Testis (tissue), 3 donors: ENCODE results near the gene SMURF2. TPM values are rescaled to one million over a fixed set of nuclear protein-coding genes. Genes with fewer than 3 reads are reported as not detected.

ENCODE experiments used
- DNase-seq: peaks from one replicate; pipeline ENCODE4 v3.0.0-alpha.2; 2019
- H3K27ac ChIP-seq, 2 donors: fragments of 200-600 bp; sonication (generic); one replicate each; pipeline ENCODE4 v1.5.1; 2019
- H3K27me3 ChIP-seq: fragments of 200-600 bp; sonication (generic); one replicate; pipeline ENCODE4 v1.5.1; 2019
- H3K36me3 ChIP-seq: fragments of 200-600 bp; sonication (generic); one replicate; pipeline ENCODE4 v1.5.1; 2017; ENCODE audit warnings: low read depth; ENCODE audit errors: missing control alignments
- H3K4me1 ChIP-seq: fragments of 200-600 bp; sonication (generic); one replicate; pipeline ENCODE4 v1.5.1; 2019
- H3K4me3 ChIP-seq, 2 donors: fragments of 200-600 bp; sonication (generic); one replicate each; pipeline ENCODE4 v1.5.1; 2017 to 2019
- H3K9me3 ChIP-seq: fragments of 200-600 bp; sonication (generic); one replicate; pipeline ENCODE4 v1.5.1; 2017
- POLR2A ChIP-seq: fragments of 450-650 bp; IDR thresholded peaks from one replicate; pipeline ENCODE4 v1.6.1; 2017; ENCODE audit warnings: antibody characterized with exemption, mild to moderate bottlenecking, moderate library complexity
- WGBS, 2 donors: methylation state at CpG; one replicate each; pipeline ENCODE4 v1.1.5; 2018; 5-methylcytosine and 5-hydroxymethylcytosine counted together
- intact Hi-C: fragments of 100-400 bp; cut with DNase I; formaldehyde crosslinking; loops from one replicate; pipeline ENCODE4 v1.15.1; 2023; ENCODE audit warnings: low total_unique reads
- polyA plus RNA-seq: library from polyadenylated mRNA; stranded (reverse); fragments of 350-450 nt; fragmentation: Illumina TruSeq; extraction: RNeasy Lipid Tissue Mini Kit (QIAGEN cat#74804); gene quantifications from one replicate; pipeline ENCODE4 v1.2.3, GENCODE V29; 2014; ENCODE audit warnings: low read depth, low replicate concordance; ENCODE audit not compliant: insufficient read depth
- total RNA-seq, 2 donors: library from RNA; depleted of rRNA; stranded (reverse); fragments of >200 nt; gene quantifications; one replicate each; pipeline ENCODE4 v1.2.3, GENCODE V29; 2016
- TF ChIP-seq, protein P1 (sequence below), 3 experiments: fragments of 450-650 bp in 2 of 3; fragments of 200-600 bp in 1 of 3; sonication (generic) in 1 of 3; IDR thresholded peaks; one replicate each; pipeline ENCODE4 v1.5.1; 2016 to 2019; ENCODE audit warnings: antibody characterized with exemption in 3 of 3, mild to moderate bottlenecking in 2 of 3, moderate library complexity in 1 of 3

SMURF2 gene
- total and polyA plus RNA-seq, 3 donors from 2014 or later: 28.9 to 50.0 (median 32.2) TPM

DNA sequence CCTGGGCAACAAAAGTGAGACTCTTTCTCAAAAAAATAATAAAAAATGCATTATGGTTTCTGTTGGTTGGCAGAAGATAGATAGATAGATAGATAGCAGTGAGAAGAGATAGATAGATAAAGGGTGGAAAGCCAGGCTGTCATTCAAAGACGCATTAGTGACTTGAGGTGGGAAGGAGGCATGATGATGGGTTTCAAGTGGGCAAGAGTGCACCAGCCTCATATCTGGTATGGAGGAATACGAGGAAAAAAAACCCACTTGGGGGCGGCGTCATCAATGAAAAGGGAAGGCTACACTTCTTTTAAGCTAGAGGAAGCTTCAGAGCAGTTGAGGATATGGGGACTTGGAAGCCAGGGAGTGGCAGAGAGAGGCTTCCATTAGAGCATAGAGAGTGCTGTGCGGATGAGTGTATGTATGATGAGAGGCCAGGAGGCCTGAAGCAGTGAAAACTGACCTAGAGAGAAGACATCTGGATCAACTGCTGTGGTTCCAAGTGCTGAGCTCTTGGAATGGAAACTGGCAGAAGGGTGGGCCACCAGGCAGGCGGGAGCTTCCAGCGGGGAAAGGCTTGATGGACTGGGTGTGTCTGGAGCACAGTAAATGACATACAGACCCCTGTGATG is 123.5 kb downstream of the SMURF2 start:
- no peak for DNase-seq
- Histone ChIP-seq H3K4me1 (peaks cover under 1% of the 10 kb centered on the region), H3K36me3 (no peaks in the 10 kb centered on the region), H3K4me3 (no peak overlapping the region), H3K27me3 (no peaks in the 10 kb centered on the region), H3K9me3 (no peaks in the 10 kb centered on the region), H3K27ac (no peak overlapping the region)
- WGBS, 2 donors: 86 to 88% methylated on average over 7 of the region's 7 CpGs
- TF ChIP-seq, protein P1, sequence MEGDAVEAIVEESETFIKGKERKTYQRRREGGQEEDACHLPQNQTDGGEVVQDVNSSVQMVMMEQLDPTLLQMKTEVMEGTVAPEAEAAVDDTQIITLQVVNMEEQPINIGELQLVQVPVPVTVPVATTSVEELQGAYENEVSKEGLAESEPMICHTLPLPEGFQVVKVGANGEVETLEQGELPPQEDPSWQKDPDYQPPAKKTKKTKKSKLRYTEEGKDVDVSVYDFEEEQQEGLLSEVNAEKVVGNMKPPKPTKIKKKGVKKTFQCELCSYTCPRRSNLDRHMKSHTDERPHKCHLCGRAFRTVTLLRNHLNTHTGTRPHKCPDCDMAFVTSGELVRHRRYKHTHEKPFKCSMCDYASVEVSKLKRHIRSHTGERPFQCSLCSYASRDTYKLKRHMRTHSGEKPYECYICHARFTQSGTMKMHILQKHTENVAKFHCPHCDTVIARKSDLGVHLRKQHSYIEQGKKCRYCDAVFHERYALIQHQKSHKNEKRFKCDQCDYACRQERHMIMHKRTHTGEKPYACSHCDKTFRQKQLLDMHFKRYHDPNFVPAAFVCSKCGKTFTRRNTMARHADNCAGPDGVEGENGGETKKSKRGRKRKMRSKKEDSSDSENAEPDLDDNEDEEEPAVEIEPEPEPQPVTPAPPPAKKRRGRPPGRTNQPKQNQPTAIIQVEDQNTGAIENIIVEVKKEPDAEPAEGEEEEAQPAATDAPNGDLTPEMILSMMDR (IDR thresholded peaks at IDR 0.05): no peak
- no peak for TF ChIP-seq POLR2A
- intact Hi-C loops: no loop called here

DNA sequence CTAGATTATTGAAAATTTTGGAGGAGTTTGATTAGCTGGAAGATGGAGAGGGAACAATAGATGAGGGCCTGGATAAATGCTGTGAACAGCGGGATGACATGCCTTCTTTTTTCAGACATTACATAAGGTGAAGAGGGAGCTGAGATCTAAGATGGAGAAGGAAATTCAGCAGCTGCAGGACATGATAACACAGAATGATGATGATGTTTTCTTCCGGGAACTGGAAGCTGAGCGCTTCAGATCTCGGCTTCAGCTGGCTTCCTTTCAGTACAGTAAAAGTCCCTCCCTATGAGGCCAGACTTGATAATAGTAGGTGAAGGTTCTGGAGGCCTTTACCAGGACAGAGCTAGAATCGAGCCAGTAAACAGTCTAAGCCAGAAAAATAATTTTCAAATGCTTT is 124.6 kb downstream of the SMURF2 start:
- TF ChIP-seq, protein P1 (IDR thresholded peaks at IDR 0.05): no peak
- TF ChIP-seq POLR2A: no peak
- WGBS, 2 donors: 57 to 58% methylated on average over 5 of the region's 5 CpGs
- H3K4me1 ChIP-seq: peaks cover 8% of the 10 kb centered on the region
- no peak overlapping the region for H3K4me3 ChIP-seq
- DNase-seq: no peak
- no peak overlapping the region for H3K27ac ChIP-seq
- intact Hi-C loops: no loop called here
- no peaks in the 10 kb centered on the region for H3K9me3 ChIP-seq
- no peaks in the 10 kb centered on the region for H3K36me3 ChIP-seq
- H3K27me3 ChIP-seq: no peaks in the 10 kb centered on the region

DNA sequence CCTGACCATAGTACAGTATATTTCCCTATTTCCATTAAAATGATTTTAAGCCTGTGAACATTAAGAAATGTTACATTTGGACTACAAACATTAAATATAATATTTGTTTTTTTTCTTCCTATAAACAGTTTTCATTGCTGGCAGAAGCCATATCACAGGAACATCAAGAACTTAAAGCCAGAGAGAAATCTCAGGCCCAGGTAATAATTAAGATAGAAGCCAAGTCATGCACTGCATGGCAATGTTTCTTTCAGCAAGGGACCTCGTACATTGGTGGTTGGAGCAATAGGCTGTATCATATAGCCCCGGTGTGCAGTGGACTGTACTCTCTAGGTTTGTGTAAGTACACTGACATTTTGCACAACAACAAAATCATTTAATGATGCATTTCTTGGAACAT is 125.2 kb downstream of the SMURF2 start:
- Histone ChIP-seq H3K27ac (no peak overlapping the region), H3K27me3 (no peaks in the 10 kb centered on the region), H3K4me3 (no peak overlapping the region), H3K4me1 (peaks cover 13% of the 10 kb centered on the region), H3K36me3 (no peaks in the 10 kb centered on the region), H3K9me3 (no peaks in the 10 kb centered on the region)
- WGBS, 2 donors: 84 to 85% methylated on average over 2 of the region's 2 CpGs
- no peak for DNase-seq
- TF ChIP-seq, protein P1 (IDR thresholded peaks at IDR 0.05): no peak
- no peak for TF ChIP-seq POLR2A
- intact Hi-C loops: no loop called here

DNA sequence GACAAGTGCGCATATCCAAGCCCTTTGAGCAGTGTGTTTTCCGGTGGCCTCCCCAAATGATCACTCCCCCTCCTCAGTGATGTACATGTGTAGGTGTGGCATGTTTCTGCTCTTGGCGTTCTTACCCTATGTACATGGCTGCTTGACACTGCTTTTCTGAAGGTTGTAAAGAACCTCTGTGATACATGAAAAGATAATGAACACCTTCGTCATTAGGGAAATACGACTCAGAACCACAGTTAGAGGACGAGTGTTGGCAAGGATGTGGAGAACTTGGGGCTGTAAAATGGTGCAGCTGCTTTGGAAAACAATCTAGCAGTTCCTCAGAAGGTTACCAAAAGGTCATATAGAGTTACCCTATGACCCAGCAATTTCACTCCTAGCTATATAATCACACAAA is 126.8 kb downstream of the SMURF2 start:
- Histone ChIP-seq H3K4me1 (peaks cover 23% of the 10 kb centered on the region), H3K27ac (no peak overlapping the region), H3K9me3 (no peaks in the 10 kb centered on the region), H3K27me3 (no peaks in the 10 kb centered on the region), H3K36me3 (no peaks in the 10 kb centered on the region), H3K4me3 (no peak overlapping the region)
- 63 to 71% methylated on average over 6 of the region's 6 CpGs for WGBS, 2 donors
- DNase-seq: no peak
- intact Hi-C loops: no loop called here
- TF ChIP-seq, protein P1 (IDR thresholded peaks at IDR 0.05): no peak
- no peak for TF ChIP-seq POLR2A

DNA sequence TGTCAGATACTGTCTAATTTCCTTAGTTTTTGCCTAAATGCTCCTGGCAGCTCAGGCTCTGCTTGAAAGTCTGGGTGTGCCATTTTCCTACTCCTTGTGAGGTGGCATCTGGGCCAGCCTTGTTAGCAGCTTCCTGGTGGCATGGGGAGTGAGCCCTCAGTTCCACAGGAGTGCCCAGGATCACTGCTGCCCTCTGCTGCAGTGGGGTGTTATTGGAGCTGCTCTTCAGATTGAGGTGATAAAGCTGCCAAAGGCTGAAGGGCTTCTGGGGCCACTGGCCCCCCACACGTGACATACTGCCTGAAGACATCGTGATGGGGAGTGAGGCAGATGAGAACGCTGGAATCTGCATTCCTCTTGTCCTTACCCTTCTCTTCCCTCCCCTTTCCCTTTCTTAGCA is 127.9 kb downstream of the SMURF2 start:
- H3K4me3 ChIP-seq: no peak overlapping the region
- H3K4me1 ChIP-seq: peaks cover 23% of the 10 kb centered on the region
- peak overlapping the region; percentile 28 to 34 for H3K27ac ChIP-seq
- no peaks in the 10 kb centered on the region for H3K27me3 ChIP-seq
- TF ChIP-seq, protein P1 (IDR thresholded peaks at IDR 0.05): no peak
- no peak for TF ChIP-seq POLR2A
- H3K36me3 ChIP-seq: no peaks in the 10 kb centered on the region
- 73 to 75% methylated on average over 3 of the region's 3 CpGs for WGBS, 2 donors
- no peak for DNase-seq
- intact Hi-C loops: no loop called here
- no peaks in the 10 kb centered on the region for H3K9me3 ChIP-seq
